ENCODE data around the gene SNF8.

- TF ChIP-seq CTCF (IDR thresholded peaks at IDR 0.05) (no peak), POLR2A (IDR thresholded peaks at IDR 0.05) (no peak)
These were observed 44.5 kb upstream of the SNF8 start for GRCh38 chr17:48989100-48989499.

Data from Peyer's patch (tissue), 4 donors.